ENCODE measurements around the gene ZSWIM8.

- TF ChIP-seq EZH2 (IDR thresholded peaks at IDR 0.05; ENCODE audit: insufficient read depth, poor library complexity, severe bottlenecking): no peak
- TF ChIP-seq EZH2phosphoT487 (IDR thresholded peaks at IDR 0.05; ENCODE audit: insufficient read depth, low read depth): no peak
Measured at GRCh38 chr10:73758704-73759511, 26.5 kb upstream of the ZSWIM8 start.
